BLaER1 treated with 17β-estradiol and CSF1 and Interleukin-3, amounts not matched to agents 10 nM and 100 nM (cell line): ENCODE results near the gene IQCK.

Source experiments
- H3K27ac ChIP-seq, 11 experiments: shearing (Covaris generic); formaldehyde crosslinking; 2 replicates each; pipeline ENCODE4 v1.8.1; 2022
- H3K27me3 ChIP-seq, 11 experiments: shearing (Covaris generic); formaldehyde crosslinking; 2 replicates each; pipeline ENCODE4 v1.8.1; 2022
- H3K36me3 ChIP-seq, 11 experiments: shearing (Covaris generic); formaldehyde crosslinking; 2 replicates each; pipeline ENCODE4 v1.8.1; 2022
- H3K4me1 ChIP-seq, 10 experiments: shearing (Covaris generic); formaldehyde crosslinking; 2 replicates each; pipeline ENCODE4 v1.8.1; 2022
- H3K4me2 ChIP-seq, 11 experiments: shearing (Covaris generic); formaldehyde crosslinking; 2 replicates each; pipeline ENCODE4 v1.8.1; 2022
- H3K4me3 ChIP-seq, 10 experiments: shearing (Covaris generic); formaldehyde crosslinking; 2 replicates each; pipeline ENCODE4 v1.8.1; 2022
- H3K9ac ChIP-seq, 11 experiments: shearing (Covaris generic); formaldehyde crosslinking; 2 replicates each; pipeline ENCODE4 v1.8.1; 2022
- H3K9me3 ChIP-seq, 11 experiments: shearing (Covaris generic); formaldehyde crosslinking; replicated peaks in 1 of 11; 2 replicates each; pipeline ENCODE4 v1.8.1; 2022
- H4K20me1 ChIP-seq, 11 experiments: shearing (Covaris generic); formaldehyde crosslinking; 2 replicates each; pipeline ENCODE4 v1.8.1; 2022
- Cebpa-rat ChIP-seq, 11 experiments: shearing (Covaris generic); IDR thresholded peaks; 2 replicates each; pipeline ENCODE4 v1.8.1; 2022

IQCK gene

GRCh38 chr16:19815418-19815817 is 97.3 kb downstream of the IQCK start:
- no peak overlapping the region for H3K4me2 ChIP-seq

GRCh38 chr16:19817122-19817521 is 99.1 kb downstream of the IQCK start:
- H3K4me2 ChIP-seq, result no peak overlapping the region
- H4K20me1 ChIP-seq, result no peaks in the 10 kb centered on the region
- no peak overlapping the region for H3K27ac ChIP-seq

More at GRCh38 chr16:19815418-19815817, 97.3 kb downstream of the IQCK start:
- no peak overlapping the region for H3K27ac ChIP-seq
- H3K27me3 ChIP-seq, result no peaks in the 10 kb centered on the region
- peaks cover 0 to 13% (median 0%) of the 10 kb centered on the region in 10 experiments; a peak in 5 of 20 replicates for H3K4me1 ChIP-seq
- TF ChIP-seq Cebpa-rat (IDR thresholded peaks at IDR 0.05), result no peak
- H3K36me3 ChIP-seq, result peaks cover 0 to 5% (median 0%) of the 10 kb centered on the region in 11 experiments; a peak in 2 of 22 replicates
- no peak overlapping the region for H3K9ac ChIP-seq
- no peak overlapping the region for H3K4me3 ChIP-seq
- no peaks in the 10 kb centered on the region for H4K20me1 ChIP-seq
- peaks cover 6 to 16% (median 11%) of the 10 kb centered on the region in 11 experiments; a peak in 20 of 22 replicates for H3K9me3 ChIP-seq

GRCh38 chr16:19817875-19818274 is 99.8 kb downstream of the IQCK start:
- H3K4me2 ChIP-seq, result no peak overlapping the region
- peaks cover 4 to 9% (median 6%) of the 10 kb centered on the region in 11 experiments; a peak in 20 of 22 replicates for H3K9me3 ChIP-seq
- no peak overlapping the region for H3K27ac ChIP-seq
- no peak overlapping the region for H3K4me3 ChIP-seq
- H3K27me3 ChIP-seq, result no peaks in the 10 kb centered on the region
- H4K20me1 ChIP-seq, result no peaks in the 10 kb centered on the region
- peaks cover 0 to 6% (median 0%) of the 10 kb centered on the region in 10 experiments; a peak in 3 of 20 replicates for H3K4me1 ChIP-seq
- peaks cover 0 to 4% (median 0%) of the 10 kb centered on the region in 11 experiments; a peak in 2 of 22 replicates for H3K36me3 ChIP-seq
- no peak overlapping the region for H3K9ac ChIP-seq
- no peak for TF ChIP-seq Cebpa-rat (IDR thresholded peaks at IDR 0.05)

More at GRCh38 chr16:19817122-19817521, 99.1 kb downstream of the IQCK start:
- TF ChIP-seq Cebpa-rat (IDR thresholded peaks at IDR 0.05), result no peak
- H3K36me3 ChIP-seq, result peaks cover 0 to 5% (median 0%) of the 10 kb centered on the region in 11 experiments; a peak in 2 of 22 replicates
- no peaks in the 10 kb centered on the region for H3K27me3 ChIP-seq
- H3K9me3 ChIP-seq, result peaks cover 6 to 14% (median 11%) of the 10 kb centered on the region in 11 experiments; a peak in 20 of 22 replicates
- peaks cover 0 to 6% (median 0%) of the 10 kb centered on the region in 10 experiments; a peak in 1 of 20 replicates for H3K4me1 ChIP-seq
- no peak overlapping the region for H3K9ac ChIP-seq
- H3K4me3 ChIP-seq, result no peak overlapping the region

DNA sequence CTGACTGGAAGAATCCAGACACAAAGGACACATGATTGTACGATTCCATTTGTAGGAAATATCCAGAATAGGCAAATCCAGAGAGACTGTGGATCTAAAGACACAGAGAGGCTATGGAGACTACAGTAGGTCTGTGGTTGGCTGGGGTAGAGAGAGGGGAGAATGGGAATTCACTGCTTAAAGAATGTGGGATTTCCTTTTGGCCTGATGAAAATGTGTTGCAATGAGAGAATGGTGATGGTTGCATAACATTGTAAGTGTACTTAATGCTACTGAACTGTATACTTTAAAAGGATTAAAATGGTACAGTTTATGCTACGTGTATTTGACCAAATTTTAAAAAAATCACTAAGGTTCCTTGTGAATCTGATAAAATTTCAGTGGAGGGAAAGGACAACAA is 104.5 kb downstream of the IQCK start:
- no peak overlapping the region for H3K9ac ChIP-seq
- no peak for TF ChIP-seq Cebpa-rat (IDR thresholded peaks at IDR 0.05)
- H3K4me2 ChIP-seq, result no peak overlapping the region
- peaks cover 0 to 7% (median 0%) of the 10 kb centered on the region in 11 experiments; a peak in 5 of 22 replicates for H3K9me3 ChIP-seq
- no peaks in the 10 kb centered on the region for H4K20me1 ChIP-seq
- no peaks in the 10 kb centered on the region for H3K36me3 ChIP-seq
- peaks cover 0 to 9% (median 0%) of the 10 kb centered on the region in 10 experiments; a peak in 5 of 20 replicates for H3K4me1 ChIP-seq
- no peak overlapping the region for H3K27ac ChIP-seq
- no peaks in the 10 kb centered on the region for H3K27me3 ChIP-seq
- no peak overlapping the region for H3K4me3 ChIP-seq

- no peak for TF ChIP-seq Cebpa-rat (IDR thresholded peaks at IDR 0.05)
- peaks cover 0 to 9% (median 0%) of the 10 kb centered on the region in 10 experiments; a peak in 5 of 20 replicates for H3K4me1 ChIP-seq
- no peaks in the 10 kb centered on the region for H3K36me3 ChIP-seq
- H3K9me3 ChIP-seq, result peaks cover 0 to 7% (median 0%) of the 10 kb centered on the region in 11 experiments; a peak in 5 of 22 replicates
- no peak overlapping the region for H3K4me3 ChIP-seq
- H4K20me1 ChIP-seq, result no peaks in the 10 kb centered on the region
- H3K9ac ChIP-seq, result no peak overlapping the region
- H3K27ac ChIP-seq, result no peak overlapping the region
- peak overlapping the region in 5 of 11 experiments; percentile 15 to 48 (median 18); a peak in 6 of 22 replicates for H3K4me2 ChIP-seq
- no peaks in the 10 kb centered on the region for H3K27me3 ChIP-seq
Measured at GRCh38 chr16:19823322-19823721, 105.3 kb downstream of the IQCK start.

DNA sequence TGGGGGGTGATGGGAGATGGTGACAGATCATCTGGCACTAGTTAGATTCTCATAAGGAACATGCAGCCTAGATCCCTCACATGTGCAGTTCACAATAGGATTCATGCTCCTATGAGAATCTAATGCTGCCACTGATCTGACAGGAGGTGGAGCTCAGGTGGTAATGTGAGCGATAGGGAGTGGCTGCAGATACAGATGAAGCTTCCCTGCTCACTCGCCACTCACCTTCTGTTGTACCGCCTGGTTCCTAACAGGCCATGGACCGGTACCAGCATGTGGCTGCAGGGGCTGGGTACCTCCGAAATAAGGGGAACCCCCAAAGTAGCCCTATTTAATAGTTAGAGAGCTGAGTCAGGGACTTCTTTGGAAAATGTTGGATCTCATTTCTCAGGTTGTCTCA is 106.1 kb downstream of the IQCK start:
- Histone ChIP-seq H3K9ac (no peak overlapping the region), H3K4me3 (no peak overlapping the region), H3K9me3 (peaks cover 0 to 7% (median 0%) of the 10 kb centered on the region in 11 experiments; a peak in 5 of 22 replicates), H4K20me1 (no peaks in the 10 kb centered on the region), H3K36me3 (no peaks in the 10 kb centered on the region), H3K27ac (no peak overlapping the region), H3K4me2 (no peak overlapping the region), H3K4me1 (peaks cover 0 to 9% (median 0%) of the 10 kb centered on the region in 10 experiments; a peak in 5 of 20 replicates), H3K27me3 (no peaks in the 10 kb centered on the region)
- no peak for TF ChIP-seq Cebpa-rat (IDR thresholded peaks at IDR 0.05)

DNA sequence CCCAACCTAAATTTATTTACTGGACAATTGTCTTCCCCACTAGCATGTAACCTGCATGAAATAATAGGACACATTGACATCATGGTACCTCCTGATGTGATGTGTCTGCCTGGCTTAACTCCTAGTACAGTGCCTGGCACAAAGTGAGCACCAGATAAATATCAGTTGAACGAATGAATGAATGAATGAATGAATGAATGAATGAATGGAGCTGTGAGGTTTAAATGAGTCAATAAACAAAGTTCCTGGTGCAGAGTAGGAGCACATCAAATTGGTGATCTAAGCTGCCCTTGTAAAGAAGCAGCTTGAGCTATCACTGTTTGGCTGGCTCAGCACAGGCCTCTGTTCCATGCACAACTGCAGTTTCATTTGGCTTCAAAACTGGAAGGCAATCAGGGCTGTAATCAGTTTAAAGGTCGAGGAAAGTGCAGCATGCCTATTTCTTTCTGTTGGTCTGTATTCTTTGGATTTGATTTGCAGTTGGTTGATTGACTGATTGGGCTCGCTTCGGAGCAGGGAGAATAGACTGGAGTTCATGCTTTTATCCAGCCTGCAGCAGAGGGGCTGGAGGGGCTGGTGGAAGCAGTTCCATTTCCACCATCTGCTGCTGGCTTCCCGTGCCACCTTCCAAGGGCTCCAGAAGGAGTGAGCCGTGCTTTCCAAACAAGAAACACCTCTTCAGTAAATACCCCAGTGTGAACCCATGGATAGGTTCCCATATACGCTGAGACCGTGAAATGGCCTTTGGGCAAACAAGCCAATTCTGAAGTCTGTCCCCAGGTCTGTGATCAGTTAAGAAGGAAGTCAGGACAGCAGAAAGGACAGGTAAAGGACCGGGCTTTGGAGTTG is 112.0 kb downstream of the IQCK start:
- H3K27ac ChIP-seq, result no peak overlapping the region
- H3K9ac ChIP-seq, result no peak overlapping the region
- no peaks in the 10 kb centered on the region; a peak in 1 of 22 replicates for H3K36me3 ChIP-seq
- no peaks in the 10 kb centered on the region for H3K4me1 ChIP-seq
- no peaks in the 10 kb centered on the region for H3K27me3 ChIP-seq
- no peaks in the 10 kb centered on the region for H4K20me1 ChIP-seq
- H3K4me2 ChIP-seq, result no peak overlapping the region
- no peak overlapping the region for H3K4me3 ChIP-seq
- H3K9me3 ChIP-seq, result no peaks in the 10 kb centered on the region
- TF ChIP-seq Cebpa-rat (IDR thresholded peaks at IDR 0.05), result no peak

DNA sequence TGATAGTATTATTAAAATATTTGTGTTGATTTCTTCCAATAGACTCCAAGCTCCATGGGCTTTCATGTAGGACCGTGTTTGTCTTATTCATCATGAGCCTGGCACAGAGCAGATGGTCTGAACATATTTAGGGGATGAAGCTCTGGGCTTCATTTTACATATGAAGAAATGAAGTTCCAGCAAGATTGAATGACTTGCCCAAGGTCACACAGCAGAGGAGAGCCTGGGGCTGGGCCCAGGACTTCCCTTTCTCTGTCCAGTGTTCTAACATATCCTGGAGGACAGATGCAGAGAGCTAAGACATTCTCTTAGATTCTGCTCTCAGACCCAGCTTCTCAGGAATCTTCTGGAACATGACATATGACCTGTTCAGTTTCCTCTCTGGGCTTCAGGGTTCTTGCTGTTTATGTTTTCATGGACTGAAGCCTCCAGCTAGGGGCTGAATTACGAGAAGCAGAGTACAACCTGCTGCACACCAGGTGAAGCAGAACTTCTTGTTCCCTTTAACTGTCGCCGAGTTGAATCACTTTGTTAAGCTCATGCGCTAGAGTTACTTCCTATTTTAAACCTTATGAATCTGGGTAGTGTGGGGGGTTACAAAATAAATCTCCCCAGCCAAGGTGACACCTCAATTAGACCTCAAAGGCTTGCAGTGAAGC is 113.0 kb downstream of the IQCK start:
- Histone ChIP-seq H3K27ac (no peak overlapping the region), H3K4me3 (no peak overlapping the region), H4K20me1 (no peaks in the 10 kb centered on the region), H3K36me3 (no peaks in the 10 kb centered on the region; a peak in 1 of 22 replicates), H3K4me2 (no peak overlapping the region), H3K9ac (no peak overlapping the region), H3K27me3 (no peaks in the 10 kb centered on the region), H3K9me3 (no peaks in the 10 kb centered on the region), H3K4me1 (no peaks in the 10 kb centered on the region)
- TF ChIP-seq Cebpa-rat (IDR thresholded peaks at IDR 0.05), result no peak

- no peaks in the 10 kb centered on the region for H3K4me1 ChIP-seq
- no peak for TF ChIP-seq Cebpa-rat (IDR thresholded peaks at IDR 0.05)
- no peaks in the 10 kb centered on the region for H4K20me1 ChIP-seq
- no peaks in the 10 kb centered on the region for H3K27me3 ChIP-seq
- no peaks in the 10 kb centered on the region for H3K9me3 ChIP-seq
- no peak overlapping the region for H3K4me2 ChIP-seq
- H3K4me3 ChIP-seq, result no peak overlapping the region
- H3K9ac ChIP-seq, result no peak overlapping the region
- H3K27ac ChIP-seq, result no peak overlapping the region
- no peaks in the 10 kb centered on the region; a peak in 1 of 22 replicates for H3K36me3 ChIP-seq
Measured at GRCh38 chr16:19831678-19832077, 113.6 kb downstream of the IQCK start.
